Activated T-helper 2 cell treated with anti-CD3 and anti-CD28 coated beads, Interferon-gamma antibody, Interleukin-2, Interleukin-4, amounts not matched to agents 10 μg/mL and 5 μg/mL and 100 μg/mL, durations not matched to agents 14 hours and 24 hours and 36 hours (primary cell): Measurements from ENCODE around the gene FBXO9. TPM values are rescaled to one million over a fixed set of nuclear protein-coding genes. Genes with fewer than 3 reads are reported as not detected.
"Not testable (repeated sequence)": the region's sequence is repeated elsewhere in the genome, so short reads cannot be mapped to it uniquely, and the experiment has no call there.

Experiments used
- DNase-seq: peaks from one replicate; pipeline ENCODE4 v3.0.0; 2021; ENCODE audit warnings: low spot score
- H3K27ac Mint-ChIP-seq: one replicate; pipeline ENCODE4 v1.8.0; 2021; ENCODE audit warnings: mixed read lengths
- H3K27me3 Mint-ChIP-seq: one replicate; pipeline ENCODE4 v1.8.0; 2021; ENCODE audit warnings: low read depth, mixed read lengths
- H3K36me3 Mint-ChIP-seq: one replicate; pipeline ENCODE4 v1.8.0; 2021; ENCODE audit warnings: low read depth, mixed read lengths
- H3K4me1 Mint-ChIP-seq: one replicate; pipeline ENCODE4 v1.8.0; 2021; ENCODE audit warnings: low read depth, mixed read lengths
- H3K4me3 Mint-ChIP-seq: one replicate; pipeline ENCODE4 v1.8.0; 2021; ENCODE audit warnings: low read depth, mild to moderate bottlenecking, moderate library complexity, mixed read lengths
- H3K9me3 Mint-ChIP-seq: one replicate; pipeline ENCODE4 v1.8.0; 2021; ENCODE audit warnings: mixed read lengths
- intact Hi-C: fragments of 100-400 bp; cut with micrococcal nuclease; formaldehyde crosslinking; loops from one replicate; pipeline ENCODE4 v1.15.1; 2023
- total RNA-seq: library from RNA; stranded (reverse); gene quantifications from 2 replicates; pipeline ENCODE4 v1.2.3, GENCODE V29; 2022

Gene FBXO9
- total RNA-seq, 1 donor from 2014 or later: 70.7 TPM

GRCh38 chr6:53055873-53056272 is 9.3 kb upstream of the FBXO9 start:
- Mint-ChIP-seq H3K4me3 (no peak overlapping the region), H3K36me3 (peaks cover 28% of the 10 kb centered on the region), H3K9me3 (peaks cover 4% of the 10 kb centered on the region), H3K27me3 (no peaks in the 10 kb centered on the region), H3K4me1 (peaks cover 28% of the 10 kb centered on the region), H3K27ac (no peak overlapping the region)
- intact Hi-C loops: no loop called here
- DNase-seq: no peak

GRCh38 chr6:53056273-53056672 is 8.9 kb upstream of the FBXO9 start:
- Mint-ChIP-seq H3K9me3 (peaks cover 4% of the 10 kb centered on the region), H3K27ac (no peak overlapping the region), H3K4me3 (no peak overlapping the region), H3K36me3 (peaks cover 27% of the 10 kb centered on the region), H3K4me1 (peaks cover 29% of the 10 kb centered on the region), H3K27me3 (no peaks in the 10 kb centered on the region)
- DNase-seq: no peak
- intact Hi-C loops: no loop called here

GRCh38 chr6:53058388-53059195 is 6.6 kb upstream of the FBXO9 start:
- intact Hi-C loops: no loop called here
- Mint-ChIP-seq H3K4me3 (peak overlapping the region; percentile 69), H3K36me3 (peaks cover 17% of the 10 kb centered on the region), H3K27me3 (no peaks in the 10 kb centered on the region), H3K4me1 (peaks cover 39% of the 10 kb centered on the region), H3K9me3 (no peaks in the 10 kb centered on the region), H3K27ac (no peak overlapping the region)
- no peak for DNase-seq

- Mint-ChIP-seq H3K4me1 (peaks cover 42% of the 10 kb centered on the region), H3K27me3 (no peaks in the 10 kb centered on the region), H3K27ac (peak overlapping the region; percentile 3), H3K9me3 (no peaks in the 10 kb centered on the region), H3K36me3 (peaks cover 13% of the 10 kb centered on the region), H3K4me3 (peak overlapping the region; percentile 90)
- intact Hi-C loops: no loop called here
- DNase-seq: no peak
Observed at GRCh38 chr6:53059648-53060589, 5.3 kb upstream of the FBXO9 start.

GRCh38 chr6:53062169-53062539 is 3.0 kb upstream of the FBXO9 start:
- intact Hi-C loops: no loop called here
- peaks cover 15% of the 10 kb centered on the region for H3K36me3 Mint-ChIP-seq
- no peaks in the 10 kb centered on the region for H3K9me3 Mint-ChIP-seq
- no peaks in the 10 kb centered on the region for H3K27me3 Mint-ChIP-seq
- peak overlapping the region; percentile 79 for H3K27ac Mint-ChIP-seq
- DNase-seq: no peak
- peaks cover 52% of the 10 kb centered on the region for H3K4me1 Mint-ChIP-seq
- H3K4me3 Mint-ChIP-seq: peak overlapping the region; percentile 90

- intact Hi-C loops: loop anchor here (1.0 to 2.0 kb wide), 3 partner anchors 69 to 644 kb away; partner anchors contain the start of genes EFHC1 and GSTA4
- H3K27ac Mint-ChIP-seq, DNase-seq, H3K27me3 Mint-ChIP-seq, H3K9me3 Mint-ChIP-seq: not testable (repeated sequence)
- Mint-ChIP-seq H3K36me3 (peaks cover 20% of the 10 kb centered on the region), H3K4me3 (peak overlapping the region; percentile 20), H3K4me1 (peaks cover 51% of the 10 kb centered on the region)
Observed at GRCh38 chr6:53064255-53064654, 949 bp upstream of the FBXO9 start.

GRCh38 chr6:53064726-53065265 is 408 bp upstream of the FBXO9 start:
- H3K27ac Mint-ChIP-seq: peak overlapping the region; percentile 99
- H3K9me3 Mint-ChIP-seq: no peaks in the 10 kb centered on the region
- peak; percentile 92 for DNase-seq
- peaks cover 49% of the 10 kb centered on the region for H3K4me1 Mint-ChIP-seq
- H3K36me3 Mint-ChIP-seq: peaks cover 22% of the 10 kb centered on the region
- H3K27me3 Mint-ChIP-seq: no peaks in the 10 kb centered on the region
- H3K4me3 Mint-ChIP-seq: peak overlapping the region; percentile 99
- intact Hi-C loops: loop anchor here (1.0 to 2.0 kb wide), 3 partner anchors 69 to 644 kb away; partner anchors contain the start of genes EFHC1 and GSTA4

- intact Hi-C loops: no loop called here
- peak; percentile 27 for DNase-seq
- Mint-ChIP-seq H3K4me3 (peak overlapping the region; percentile 99), H3K27ac (peak overlapping the region; percentile 70), H3K9me3 (no peaks in the 10 kb centered on the region), H3K27me3 (no peaks in the 10 kb centered on the region), H3K4me1 (peaks cover 44% of the 10 kb centered on the region), H3K36me3 (peaks cover 22% of the 10 kb centered on the region)
Observed at GRCh38 chr6:53066077-53066417, 843 bp downstream of the FBXO9 start.

- H3K27ac Mint-ChIP-seq: no peak overlapping the region
Observed at GRCh38 chr6:53066874-53067706, 1.9 kb downstream of the FBXO9 start.

GRCh38 chr6:53067849-53068361 is 2.7 kb downstream of the FBXO9 start:
- H3K27me3 Mint-ChIP-seq: no peaks in the 10 kb centered on the region
- H3K4me3 Mint-ChIP-seq: no peak overlapping the region
- DNase-seq: no peak
- peaks cover 38% of the 10 kb centered on the region for H3K4me1 Mint-ChIP-seq
- no peaks in the 10 kb centered on the region for H3K9me3 Mint-ChIP-seq
- peaks cover 32% of the 10 kb centered on the region for H3K36me3 Mint-ChIP-seq
- intact Hi-C loops: no loop called here
- no peak overlapping the region for H3K27ac Mint-ChIP-seq

More at GRCh38 chr6:53066874-53067706, 1.9 kb downstream of the FBXO9 start:
- Mint-ChIP-seq H3K4me1 (peaks cover 44% of the 10 kb centered on the region), H3K36me3 (peaks cover 29% of the 10 kb centered on the region), H3K27me3 (no peaks in the 10 kb centered on the region), H3K9me3 (no peaks in the 10 kb centered on the region), H3K4me3 (peak overlapping the region; percentile 99)
- no peak for DNase-seq
- intact Hi-C loops: no loop called here

- H3K36me3 Mint-ChIP-seq: peaks cover 44% of the 10 kb centered on the region
- no peaks in the 10 kb centered on the region for H3K9me3 Mint-ChIP-seq
- intact Hi-C loops: no loop called here
- H3K27me3 Mint-ChIP-seq: no peaks in the 10 kb centered on the region
- H3K27ac Mint-ChIP-seq: no peak overlapping the region
- DNase-seq: no peak
- H3K4me3 Mint-ChIP-seq: no peak overlapping the region
- peaks cover 35% of the 10 kb centered on the region for H3K4me1 Mint-ChIP-seq
Observed at GRCh38 chr6:53069427-53069826, 4.2 kb downstream of the FBXO9 start.

GRCh38 chr6:53070806-53071205 is 5.6 kb downstream of the FBXO9 start:
- Mint-ChIP-seq H3K4me3 (no peak overlapping the region), H3K27ac (peak overlapping the region; percentile 83), H3K4me1 (peaks cover 34% of the 10 kb centered on the region), H3K9me3 (no peaks in the 10 kb centered on the region), H3K27me3 (no peaks in the 10 kb centered on the region), H3K36me3 (peaks cover 50% of the 10 kb centered on the region)
- intact Hi-C loops: no loop called here
- DNase-seq: no peak
